Activated naive CD4-positive, alpha-beta T cell treated with anti-CD3 and anti-CD28 coated beads, Interleukin-2, amount 50 U/mL, for 24 hours (primary cell): Measurements from ENCODE around the gene SERAC1.

Source experiments
- H3K27ac Mint-ChIP-seq: one replicate; pipeline ENCODE4 v1.8.0; 2021; ENCODE audit warnings: mild to moderate bottlenecking, mixed read lengths
- H3K27me3 Mint-ChIP-seq: one replicate; pipeline ENCODE4 v1.8.0; 2021; ENCODE audit warnings: mixed read lengths
- H3K36me3 Mint-ChIP-seq: one replicate; pipeline ENCODE4 v1.8.0; 2021; ENCODE audit warnings: mixed read lengths
- H3K4me1 Mint-ChIP-seq: one replicate; pipeline ENCODE4 v1.8.0; 2021; ENCODE audit warnings: mixed read lengths
- H3K4me3 Mint-ChIP-seq: one replicate; pipeline ENCODE4 v1.8.0; 2021; ENCODE audit warnings: mild to moderate bottlenecking, mixed read lengths
- H3K9me3 Mint-ChIP-seq: one replicate; pipeline ENCODE4 v1.8.0; 2021; ENCODE audit warnings: mixed read lengths

SERAC1 gene

DNA sequence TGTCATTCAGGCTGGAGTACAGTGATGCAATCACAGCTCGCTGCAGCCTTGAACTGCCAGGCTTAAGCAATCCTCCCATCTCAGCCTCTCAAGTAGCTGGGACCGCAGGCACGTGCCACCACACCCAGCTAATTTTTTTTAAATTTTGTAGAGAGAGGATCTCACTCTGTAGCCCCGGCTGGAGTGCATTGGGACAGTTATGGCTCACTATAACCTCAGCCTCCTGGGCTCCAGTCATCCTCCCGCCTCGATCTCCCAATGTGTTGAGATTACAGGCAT, 86.5 kb downstream of the SERAC1 start:
- Mint-ChIP-seq H3K36me3 (peaks cover 25% of the 10 kb centered on the region), H3K4me1 (no peaks in the 10 kb centered on the region), H3K9me3 (no peaks in the 10 kb centered on the region), H3K27me3 (no peaks in the 10 kb centered on the region), H3K4me3 (no peak overlapping the region), H3K27ac (no peak overlapping the region)

- H3K27me3 Mint-ChIP-seq = no peaks in the 10 kb centered on the region
- H3K9me3 Mint-ChIP-seq = no peaks in the 10 kb centered on the region
- H3K27ac Mint-ChIP-seq = no peak overlapping the region
- H3K4me1 Mint-ChIP-seq = no peaks in the 10 kb centered on the region
- peaks cover 27% of the 10 kb centered on the region for H3K36me3 Mint-ChIP-seq
- H3K4me3 Mint-ChIP-seq = no peak overlapping the region
These were observed 87.0 kb downstream of the SERAC1 start for GRCh38 chr6:158080849-158081656.

GRCh38 chr6:158078320-158078719, 89.7 kb downstream of the SERAC1 start:
- no peaks in the 10 kb centered on the region for H3K4me1 Mint-ChIP-seq
- H3K27ac Mint-ChIP-seq = no peak overlapping the region
- H3K4me3 Mint-ChIP-seq = no peak overlapping the region
- peaks cover 23% of the 10 kb centered on the region for H3K36me3 Mint-ChIP-seq
- no peaks in the 10 kb centered on the region for H3K9me3 Mint-ChIP-seq
- H3K27me3 Mint-ChIP-seq = no peaks in the 10 kb centered on the region

DNA sequence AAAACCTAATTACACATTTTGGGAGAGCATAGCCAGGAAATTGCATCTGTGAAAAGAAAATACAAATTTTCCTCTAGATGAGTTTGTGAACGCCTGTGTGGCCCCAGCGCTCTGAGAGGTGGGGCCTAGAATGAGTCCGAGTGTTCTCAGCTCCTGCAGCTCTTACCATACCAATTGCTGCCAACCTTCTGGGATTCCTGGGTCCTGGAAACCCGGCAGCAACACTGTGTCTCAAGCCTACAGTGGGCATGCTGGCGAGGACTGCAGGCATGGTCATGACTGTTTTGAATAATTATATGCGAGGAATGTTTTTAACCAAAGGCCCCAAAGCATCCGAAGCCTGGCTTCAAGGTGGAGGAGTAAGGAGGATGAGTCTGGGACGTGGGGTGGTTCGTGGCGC, 90.4 kb downstream of the SERAC1 start:
- Mint-ChIP-seq H3K4me1 (no peaks in the 10 kb centered on the region), H3K9me3 (no peaks in the 10 kb centered on the region), H3K4me3 (no peak overlapping the region), H3K27me3 (no peaks in the 10 kb centered on the region), H3K36me3 (peaks cover 19% of the 10 kb centered on the region), H3K27ac (no peak overlapping the region)

DNA sequence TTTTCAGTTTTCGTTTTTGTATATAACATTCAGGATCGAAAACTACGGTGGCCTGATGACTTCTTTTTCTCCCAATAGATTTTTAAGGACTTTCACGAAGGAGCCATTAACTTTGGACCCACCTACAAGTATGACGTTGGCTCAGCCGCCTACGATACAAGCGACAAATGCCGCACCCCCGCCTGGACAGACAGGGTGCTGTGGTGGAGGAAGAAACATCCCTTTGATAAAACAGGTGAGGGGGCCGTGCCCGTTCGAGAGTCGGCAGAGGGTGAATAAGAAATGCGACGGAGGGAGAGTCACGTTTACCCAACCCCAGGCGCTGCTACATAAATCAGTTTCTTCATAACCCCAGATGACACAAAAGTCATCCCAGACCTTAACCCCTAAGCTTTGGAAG, 91.5 kb downstream of the SERAC1 start:
- H3K27ac Mint-ChIP-seq = no peak overlapping the region
- peaks cover 16% of the 10 kb centered on the region for H3K36me3 Mint-ChIP-seq
- H3K9me3 Mint-ChIP-seq = no peaks in the 10 kb centered on the region
- no peaks in the 10 kb centered on the region for H3K27me3 Mint-ChIP-seq
- H3K4me3 Mint-ChIP-seq = no peak overlapping the region
- peaks cover 6% of the 10 kb centered on the region for H3K4me1 Mint-ChIP-seq

DNA sequence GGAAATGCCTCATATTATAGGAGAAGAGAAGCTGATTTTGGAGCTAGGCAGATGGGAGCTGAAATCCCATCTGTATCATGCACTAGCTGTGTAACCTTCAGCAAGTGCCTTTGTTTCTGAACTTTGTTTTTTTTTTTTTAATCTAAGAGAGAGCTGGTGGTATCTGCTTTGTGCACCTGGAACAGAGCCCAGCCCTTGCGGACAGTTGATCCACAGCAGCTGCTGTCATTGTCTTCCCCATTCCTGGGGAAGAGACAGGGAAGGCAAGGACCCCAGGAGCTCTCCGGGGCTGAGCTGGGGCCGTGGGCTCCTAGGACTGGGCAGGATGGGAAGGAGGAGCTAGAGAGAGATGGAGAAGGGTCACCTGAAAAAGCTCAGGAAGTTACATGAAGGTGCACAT, 94.3 kb downstream of the SERAC1 start:
- H3K4me3 Mint-ChIP-seq = no peak overlapping the region
- peaks cover 7% of the 10 kb centered on the region for H3K36me3 Mint-ChIP-seq
- H3K9me3 Mint-ChIP-seq = no peaks in the 10 kb centered on the region
- H3K27me3 Mint-ChIP-seq = no peaks in the 10 kb centered on the region
- no peak overlapping the region for H3K27ac Mint-ChIP-seq
- H3K4me1 Mint-ChIP-seq = peaks cover 6% of the 10 kb centered on the region

DNA sequence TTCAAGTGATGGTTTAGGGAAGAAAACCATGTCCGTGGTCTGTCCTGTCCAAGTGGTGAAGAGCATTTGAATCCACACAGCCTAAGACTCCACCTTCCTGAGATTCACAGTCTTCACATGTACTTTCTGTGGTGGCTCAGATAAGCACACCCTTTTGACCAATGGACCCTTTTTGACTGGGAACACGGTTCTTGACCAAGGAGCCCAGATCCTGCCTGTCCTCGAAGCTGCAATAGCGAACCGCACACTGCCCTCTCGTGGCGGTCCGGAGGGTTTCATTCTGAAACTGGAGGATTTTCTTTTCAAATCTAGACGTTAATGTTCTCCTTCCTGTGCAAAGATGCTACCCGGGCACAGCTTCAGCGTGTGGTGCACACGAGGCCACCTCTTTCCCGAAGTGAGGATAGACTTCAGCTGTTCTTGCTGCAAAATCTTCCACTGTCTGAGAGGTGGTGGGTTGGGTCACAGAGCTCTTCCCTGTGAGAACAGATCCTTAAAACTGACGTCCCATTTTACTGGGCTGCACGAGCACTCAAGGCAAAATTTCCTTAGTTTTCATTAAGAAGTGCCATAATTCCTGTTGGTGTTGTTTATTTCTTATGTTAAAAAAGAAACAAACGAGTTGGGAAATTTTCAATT, 95.9 kb downstream of the SERAC1 start:
- H3K27ac Mint-ChIP-seq = peak overlapping the region; percentile 43
- H3K4me3 Mint-ChIP-seq = no peak overlapping the region
- H3K4me1 Mint-ChIP-seq = peaks cover 6% of the 10 kb centered on the region
- H3K36me3 Mint-ChIP-seq = peaks cover 5% of the 10 kb centered on the region
- no peaks in the 10 kb centered on the region for H3K9me3 Mint-ChIP-seq
- no peaks in the 10 kb centered on the region for H3K27me3 Mint-ChIP-seq

GRCh38 chr6:158071121-158072082, 96.7 kb downstream of the SERAC1 start:
- no peak overlapping the region for H3K4me3 Mint-ChIP-seq
- H3K27ac Mint-ChIP-seq = no peak overlapping the region
- no peaks in the 10 kb centered on the region for H3K27me3 Mint-ChIP-seq
- no peaks in the 10 kb centered on the region for H3K9me3 Mint-ChIP-seq
- H3K36me3 Mint-ChIP-seq = peaks cover 3% of the 10 kb centered on the region
- H3K4me1 Mint-ChIP-seq = peaks cover 6% of the 10 kb centered on the region

- peaks cover 6% of the 10 kb centered on the region for H3K4me1 Mint-ChIP-seq
- no peak overlapping the region for H3K27ac Mint-ChIP-seq
These were observed 97.5 kb downstream of the SERAC1 start for GRCh38 chr6:158070513-158070912.

GRCh38 chr6:158069800-158070195, 98.3 kb downstream of the SERAC1 start:
- Mint-ChIP-seq H3K27ac (peak overlapping the region; percentile 30), H3K27me3 (no peaks in the 10 kb centered on the region), H3K4me3 (no peak overlapping the region), H3K4me1 (peaks cover 6% of the 10 kb centered on the region), H3K9me3 (no peaks in the 10 kb centered on the region), H3K36me3 (no peaks in the 10 kb centered on the region)

More at GRCh38 chr6:158070513-158070912, 97.5 kb downstream of the SERAC1 start:
- Mint-ChIP-seq H3K36me3 (peaks cover under 1% of the 10 kb centered on the region), H3K9me3 (no peaks in the 10 kb centered on the region), H3K27me3 (no peaks in the 10 kb centered on the region), H3K4me3 (no peak overlapping the region)

- Mint-ChIP-seq H3K27ac (peak overlapping the region; percentile 62), H3K4me1 (peaks cover 6% of the 10 kb centered on the region), H3K36me3 (no peaks in the 10 kb centered on the region), H3K4me3 (no peak overlapping the region), H3K9me3 (no peaks in the 10 kb centered on the region), H3K27me3 (no peaks in the 10 kb centered on the region)
These were observed 98.9 kb downstream of the SERAC1 start for GRCh38 chr6:158068893-158069799.

GRCh38 chr6:158068156-158068892, 99.7 kb downstream of the SERAC1 start:
- no peaks in the 10 kb centered on the region for H3K9me3 Mint-ChIP-seq
- H3K4me1 Mint-ChIP-seq = peaks cover 6% of the 10 kb centered on the region
- H3K36me3 Mint-ChIP-seq = no peaks in the 10 kb centered on the region
- H3K27me3 Mint-ChIP-seq = no peaks in the 10 kb centered on the region
- peak overlapping the region; percentile 62 for H3K27ac Mint-ChIP-seq
- H3K4me3 Mint-ChIP-seq = no peak overlapping the region

GRCh38 chr6:158067436-158068015, 100.5 kb downstream of the SERAC1 start:
- Mint-ChIP-seq H3K27ac (no peak overlapping the region), H3K4me1 (peaks cover 6% of the 10 kb centered on the region), H3K36me3 (no peaks in the 10 kb centered on the region), H3K27me3 (no peaks in the 10 kb centered on the region), H3K4me3 (no peak overlapping the region), H3K9me3 (no peaks in the 10 kb centered on the region)

DNA sequence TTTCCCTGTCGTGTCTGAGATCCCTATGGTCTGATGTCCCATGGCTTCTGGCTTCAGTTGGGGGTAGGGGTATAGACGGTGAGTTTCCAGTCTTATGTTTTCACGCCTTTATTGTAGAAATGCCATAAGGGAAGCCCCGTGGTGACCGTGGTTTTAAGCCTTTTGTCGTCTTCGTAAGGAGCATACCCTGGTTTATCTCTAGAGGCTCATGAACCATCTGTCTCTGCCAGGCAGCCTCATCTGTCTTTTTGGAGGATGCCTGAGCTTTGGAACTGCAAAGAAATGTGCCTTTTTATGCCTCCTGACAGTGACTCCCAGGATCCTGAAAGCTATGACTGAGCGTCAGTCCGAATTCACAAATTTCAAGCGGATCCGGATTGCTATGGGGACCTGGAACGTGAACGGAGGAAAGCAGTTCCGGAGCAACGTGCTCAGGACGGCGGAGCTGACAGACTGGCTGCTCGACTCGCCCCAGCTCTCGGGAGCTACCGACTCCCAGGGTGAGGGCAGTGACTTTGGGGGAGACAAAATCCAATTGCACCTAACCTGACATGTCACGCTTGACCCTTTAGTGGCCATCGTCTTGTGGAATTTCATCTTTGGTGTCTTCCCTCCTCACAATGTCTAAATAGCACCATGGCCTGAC, 101.8 kb downstream of the SERAC1 start:
- Mint-ChIP-seq H3K27ac (no peak overlapping the region), H3K9me3 (no peaks in the 10 kb centered on the region), H3K27me3 (no peaks in the 10 kb centered on the region), H3K4me1 (no peaks in the 10 kb centered on the region), H3K4me3 (no peak overlapping the region), H3K36me3 (peaks cover 3% of the 10 kb centered on the region)
